IMR-90 (cell line): ENCODE measurements around the gene IL22. TPM values are rescaled to one million over a fixed set of nuclear protein-coding genes. Genes with fewer than 3 reads are reported as not detected.

ENCODE experiments used
- ATAC-seq: fragments of 200-7000 bp; cut with Tn5 transposase; 2 replicates; pipeline ENCODE4 v1.9.1; 2020; ENCODE audit warnings: low read depth, mild to moderate bottlenecking, moderate library complexity
- BruUV-seq: library from RNA; stranded (reverse); fragments of 400-500 nt; replicated peaks from 2 replicates; lab custom pipeline; 2021; lab: Mats Ljungman, UMichigan
- CTCF ChIA-PET: fragments of 300-600 bp; formaldehyde crosslinking; extraction: SDS; loops from one replicate; lab custom pipeline; 2021; ENCODE audit warnings: antibody characterized with exemption; lab: Yijun Ruan, JAX
- POLR2A ChIA-PET: fragments of 300-600 bp; sonication (Branson Sonifier 250); formaldehyde crosslinking; loops from one replicate; lab custom pipeline; 2022; ENCODE audit warnings: antibody characterized with exemption; ENCODE audit not compliant: unreplicated experiment; lab: Charles Lee
- DNase-seq: peaks from one replicate; pipeline ENCODE4 v3.0.0; 2013
- H2AFZ ChIP-seq: replicated peaks from 2 replicates; pipeline ENCODE3; 2013; ENCODE audit warnings: low read length, mild to moderate bottlenecking; ENCODE audit not compliant: poor library complexity
- H2AK5ac ChIP-seq: 2 replicates; pipeline ENCODE4 v1.6.1; 2013; ENCODE audit warnings: low read depth, low read length, inconsistent platforms
- H2AK9ac ChIP-seq: replicated peaks from 2 replicates; pipeline ENCODE3; 2013; ENCODE audit warnings: mild to moderate bottlenecking, low read depth, low read length, moderate library complexity; ENCODE audit not compliant: poor library complexity
- H2BK120ac ChIP-seq: 2 replicates; pipeline ENCODE4 v1.6.1; 2013; ENCODE audit warnings: low read depth, low read length, inconsistent platforms
- H2BK15ac ChIP-seq: 3 replicates; pipeline ENCODE4 v1.6.1; 2013; ENCODE audit warnings: low read depth, low read length, inconsistent platforms
- H2BK20ac ChIP-seq: 2 replicates; pipeline ENCODE4 v1.6.1; 2013; ENCODE audit warnings: low read depth, mild to moderate bottlenecking, inconsistent platforms, low read length, moderate library complexity
- H2BK5ac ChIP-seq: 2 replicates; pipeline ENCODE4 v1.6.1; 2013; ENCODE audit warnings: mild to moderate bottlenecking, low read depth, low read length, inconsistent platforms; ENCODE audit not compliant: poor library complexity, severe bottlenecking
- H3K14ac ChIP-seq: replicated peaks from 2 replicates; pipeline ENCODE4 v1.6.1; 2013; ENCODE audit warnings: low read depth, low read length, inconsistent platforms
- H3K18ac ChIP-seq: 2 replicates; pipeline ENCODE4 v1.6.1; 2013; ENCODE audit warnings: low read depth, low read length, control low read depth
- H3K23ac ChIP-seq: 2 replicates; pipeline ENCODE4 v1.6.1; 2013; ENCODE audit warnings: low read depth, low read length, inconsistent platforms
- H3K27ac ChIP-seq: 2 replicates; pipeline ENCODE4 v1.5.1; 2013; ENCODE audit warnings: mild to moderate bottlenecking, control low read depth, low read length; ENCODE audit not compliant: insufficient read depth
- H3K27me3 ChIP-seq: 2 replicates; pipeline ENCODE4 v1.6.1; 2013; ENCODE audit warnings: low read length; ENCODE audit not compliant: control insufficient read depth, insufficient read depth
- H3K36me3 ChIP-seq: 2 replicates; pipeline ENCODE4 v1.6.1; 2013; ENCODE audit warnings: low read length, mixed read lengths; ENCODE audit not compliant: control insufficient read depth, insufficient read depth
- H3K4ac ChIP-seq: 2 replicates; pipeline ENCODE4 v1.6.1; 2013; ENCODE audit warnings: low read depth, low read length, inconsistent platforms
- H3K4me1 ChIP-seq: 2 replicates; pipeline ENCODE4 v1.6.1; 2013; ENCODE audit warnings: low read length, mixed read lengths; ENCODE audit not compliant: control insufficient read depth, insufficient read depth
- H3K4me2 ChIP-seq: 2 replicates; pipeline ENCODE4 v1.6.1; 2013; ENCODE audit warnings: low read depth, mild to moderate bottlenecking, control low read depth, low read length, moderate library complexity
- H3K4me3 ChIP-seq: 2 replicates; pipeline ENCODE4 v1.5.1; 2013; ENCODE audit warnings: low read depth, mild to moderate bottlenecking, control low read depth, low read length, moderate library complexity; ENCODE audit not compliant: insufficient read depth
- H3K56ac ChIP-seq: 2 replicates; pipeline ENCODE4 v1.6.1; 2013; ENCODE audit warnings: low read length, inconsistent platforms; ENCODE audit not compliant: insufficient read depth; ENCODE audit errors: extremely low read depth
- H3K79me1 ChIP-seq, 2 experiments: 2 replicates each; pipeline ENCODE4 v1.6.1; 2013; ENCODE audit warnings: low read length in 2 of 2, inconsistent platforms in 1 of 2, low read depth in 1 of 2
- H3K9ac ChIP-seq: 2 replicates; pipeline ENCODE4 v1.6.1; 2013; ENCODE audit warnings: low read depth, low read length, control low read depth
- H3K9me1 ChIP-seq: 2 replicates; pipeline ENCODE4 v1.6.1; 2013; ENCODE audit warnings: low read length, inconsistent platforms; ENCODE audit not compliant: insufficient read depth
- H3K9me3 ChIP-seq: 2 replicates; pipeline ENCODE4 v1.6.1; 2013; ENCODE audit warnings: low read length; ENCODE audit not compliant: control insufficient read depth, insufficient read depth
- H4K20me1 ChIP-seq: 2 replicates; pipeline ENCODE4 v1.6.1; 2013; ENCODE audit warnings: low read length, inconsistent platforms; ENCODE audit not compliant: insufficient read depth
- H4K5ac ChIP-seq: 2 replicates; pipeline ENCODE4 v1.6.1; 2013; ENCODE audit warnings: mild to moderate bottlenecking, low read depth, low read length, control low read depth
- H4K8ac ChIP-seq, 2 experiments: 2 replicates each; pipeline ENCODE4 v1.6.1; 2013; ENCODE audit warnings: low read depth in 2 of 2, low read length in 2 of 2, control low read depth in 1 of 2, inconsistent platforms in 1 of 2
- H4K91ac ChIP-seq: 2 replicates; pipeline ENCODE4 v1.6.1; 2013; ENCODE audit warnings: low read depth, low read length, inconsistent platforms; ENCODE audit not compliant: insufficient read depth
- BHLHE40 ChIP-seq: fragments of 150-350 bp; IDR thresholded peaks from 2 replicates; pipeline ENCODE4 v1.6.1; 2016; ENCODE audit warnings: mild to moderate bottlenecking, low read depth, low read length
- CEBPB ChIP-seq: IDR thresholded peaks from 2 replicates; pipeline ENCODE4 v1.6.1; 2012; ENCODE audit warnings: low read depth, low read length, improper control_type of control experiment
- CHD1 ChIP-seq: IDR thresholded peaks from 2 replicates; pipeline ENCODE4 v1.6.1; 2012; ENCODE audit warnings: low read depth, low read length, improper control_type of control experiment
- ELK1 ChIP-seq: fragments of 150-350 bp; IDR thresholded peaks from 2 replicates; pipeline ENCODE4 v1.6.1; 2016; ENCODE audit warnings: low read depth, mild to moderate bottlenecking, low read length, moderate library complexity, borderline replicate concordance
- FOS ChIP-seq: fragments of 150-350 bp; IDR thresholded peaks from 2 replicates; pipeline ENCODE4 v1.6.1; 2016; ENCODE audit warnings: low read depth, low read length
- MAFK ChIP-seq: IDR thresholded peaks from 2 replicates; pipeline ENCODE4 v1.6.1; 2012; ENCODE audit warnings: low read depth, low read length, improper control_type of control experiment
- MAZ ChIP-seq: IDR thresholded peaks from 2 replicates; pipeline ENCODE4 v1.6.1; 2012; ENCODE audit warnings: low read depth, mild to moderate bottlenecking, low read length, improper control_type of control experiment, moderate library complexity, borderline replicate concordance
- MXI1 ChIP-seq: IDR thresholded peaks from 2 replicates; pipeline ENCODE4 v1.6.1; 2012; ENCODE audit warnings: low read depth, mild to moderate bottlenecking, low read length, moderate library complexity, borderline replicate concordance
- NFE2L2 ChIP-seq: fragments of 150-350 bp; IDR thresholded peaks from 2 replicates; pipeline ENCODE4 v1.6.1; 2016; ENCODE audit warnings: low read depth, mild to moderate bottlenecking, low read length
- POLR2A ChIP-seq: IDR thresholded peaks from 2 replicates; pipeline ENCODE4 v1.6.1; 2012; ENCODE audit warnings: mild to moderate bottlenecking, low read depth, low read length
- RAD21 ChIP-seq: IDR thresholded peaks from 2 replicates; pipeline ENCODE4 v1.6.1; 2012; ENCODE audit warnings: low read length, improper control_type of control experiment
- RCOR1 ChIP-seq: IDR thresholded peaks from 2 replicates; pipeline ENCODE4 v1.6.1; 2012; ENCODE audit warnings: mild to moderate bottlenecking, low read length, improper control_type of control experiment; ENCODE audit not compliant: insufficient replicate concordance
- RFX5 ChIP-seq: IDR thresholded peaks from 2 replicates; pipeline ENCODE4 v1.8.0; 2012; ENCODE audit warnings: low read depth, mild to moderate bottlenecking, low read length, moderate library complexity
- SMC3 ChIP-seq: fragments of 150-350 bp; IDR thresholded peaks from 2 replicates; pipeline ENCODE4 v1.6.1; 2016; ENCODE audit warnings: low read depth, mild to moderate bottlenecking, antibody characterized with exemption, low read length, moderate library complexity
- USF2 ChIP-seq: fragments of 150-350 bp; IDR thresholded peaks from 2 replicates; pipeline ENCODE4 v1.6.1; 2017; ENCODE audit warnings: mild to moderate bottlenecking, antibody characterized with exemption, low read length, low read depth
- WGBS, 2 experiments: methylation state at CpG; one replicate each; pipeline versions ENCODE4 v1.1.5 to v1.1.7; 2013; ENCODE audit warnings: missing lambda C conversion rate in 2 of 2; ENCODE audit not compliant: insufficient read length in 1 of 2; ENCODE audit errors: extremely low coverage in 2 of 2; 5-methylcytosine and 5-hydroxymethylcytosine counted together
- dilution Hi-C: fragments of 300-500 bp; cut with HindIII; formaldehyde crosslinking; loops from one replicate; pipeline ENCODE4 v1.14.3; 2018; ENCODE audit warnings: low sequenced_read_pairs; ENCODE audit not compliant: unreplicated experiment
- in situ Hi-C: fragments of 300-500 bp; cut with MboI; formaldehyde crosslinking; loops from 3 replicates; pipeline ENCODE4 v1.14.3; 2019; ENCODE audit warnings: low sequenced_read_pairs, inconsistent platforms, mixed read lengths
- intact Hi-C: fragments of 100-400 bp; cut with micrococcal nuclease; formaldehyde crosslinking; loops from 2 replicates; pipeline ENCODE4 v1.10.0; 2022
- polyA plus RNA-seq, 3 experiments: library from polyadenylated mRNA; depleted of rRNA; stranded (reverse); fragments of >200 nt; gene quantifications; 2 replicates each; pipeline ENCODE4 v1.2.3, GENCODE V29; 2012; ENCODE audit warnings: low replicate concordance in 1 of 3
- total RNA-seq: library from RNA; depleted of rRNA; stranded (reverse); fragments of >200 nt; gene quantifications from 2 replicates; pipeline ENCODE4 v1.2.3, GENCODE V29; 2012
- TF ChIP-seq, protein P1 (sequence below): conservative IDR thresholded peaks from 2 replicates; pipeline ENCODE4 v1.5.1; 2012; ENCODE audit warnings: mild to moderate bottlenecking, low read depth, low read length, improper control_type of control experiment

Gene IL22
- total and polyA plus RNA-seq, 2 of the 4 experiments (the other 2 are of a cell fraction), result not detected

GRCh38 chr12:68198507-68199086, 54.8 kb downstream of the IL22 start:
- Histone ChIP-seq H3K27ac (no peak overlapping the region), H3K4me3 (no peak overlapping the region), H3K18ac (no peak overlapping the region), H2BK5ac (no peak overlapping the region), H2BK20ac (no peak overlapping the region), H2BK15ac (no peak overlapping the region), H3K27me3 (peaks cover 4% of the 10 kb centered on the region), H4K91ac (no peak overlapping the region), H3K79me1 (no peaks in the 10 kb centered on the region), H2BK120ac (no peak overlapping the region), H3K4ac (no peak overlapping the region), H2AK5ac (no peak overlapping the region), H3K9me1 (no peaks in the 10 kb centered on the region), H3K4me2 (no peak overlapping the region), H4K5ac (no peak overlapping the region), H3K56ac (no peak overlapping the region), H4K8ac (no peak overlapping the region), H3K14ac (no peak overlapping the region), H2AK9ac (no peak overlapping the region), H3K36me3 (no peaks in the 10 kb centered on the region), H3K9ac (no peak overlapping the region), H4K20me1 (no peaks in the 10 kb centered on the region), H3K9me3 (no peaks in the 10 kb centered on the region), H3K23ac (no peak overlapping the region), H3K4me1 (no peaks in the 10 kb centered on the region), H2AFZ (no peak overlapping the region)
- no CpG with 5 or more reads among the region's 12 CpGs for whole genome bisulfite sequencing, 2 experiments
- BruUV-seq, result no TSS peak
- intact Hi-C loops, result no loop called here
- ChIA-PET CTCF (no interaction called here), POLR2A (no interaction called here)
- DNase-seq (no peak), ATAC-seq (no peak)
- TF ChIP-seq CHD1 (no peak), MXI1 (no peak), MAFK (no peak), USF2 (no peak), CEBPB (no peak), MAZ (no peak), NFE2L2 (no peak), SMC3 (no peak), POLR2A (no peak), RFX5 (no peak), ELK1 (no peak), BHLHE40 (no peak), RCOR1 (no peak), FOS (no peak), RAD21 (no peak)
- TF ChIP-seq, protein P1, sequence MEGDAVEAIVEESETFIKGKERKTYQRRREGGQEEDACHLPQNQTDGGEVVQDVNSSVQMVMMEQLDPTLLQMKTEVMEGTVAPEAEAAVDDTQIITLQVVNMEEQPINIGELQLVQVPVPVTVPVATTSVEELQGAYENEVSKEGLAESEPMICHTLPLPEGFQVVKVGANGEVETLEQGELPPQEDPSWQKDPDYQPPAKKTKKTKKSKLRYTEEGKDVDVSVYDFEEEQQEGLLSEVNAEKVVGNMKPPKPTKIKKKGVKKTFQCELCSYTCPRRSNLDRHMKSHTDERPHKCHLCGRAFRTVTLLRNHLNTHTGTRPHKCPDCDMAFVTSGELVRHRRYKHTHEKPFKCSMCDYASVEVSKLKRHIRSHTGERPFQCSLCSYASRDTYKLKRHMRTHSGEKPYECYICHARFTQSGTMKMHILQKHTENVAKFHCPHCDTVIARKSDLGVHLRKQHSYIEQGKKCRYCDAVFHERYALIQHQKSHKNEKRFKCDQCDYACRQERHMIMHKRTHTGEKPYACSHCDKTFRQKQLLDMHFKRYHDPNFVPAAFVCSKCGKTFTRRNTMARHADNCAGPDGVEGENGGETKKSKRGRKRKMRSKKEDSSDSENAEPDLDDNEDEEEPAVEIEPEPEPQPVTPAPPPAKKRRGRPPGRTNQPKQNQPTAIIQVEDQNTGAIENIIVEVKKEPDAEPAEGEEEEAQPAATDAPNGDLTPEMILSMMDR, result no peak
- dilution Hi-C loops, result no loop called here
- in situ Hi-C loops, result no loop called here
